ENCODE data around the gene ABCC6. TPM values are rescaled to one million over a fixed set of nuclear protein-coding genes. Genes with fewer than 3 reads are reported as not detected.

Gene ABCC6
- total and polyA plus RNA-seq, 4 donors: 50.6 to 162 (median 95.9) TPM

DNA sequence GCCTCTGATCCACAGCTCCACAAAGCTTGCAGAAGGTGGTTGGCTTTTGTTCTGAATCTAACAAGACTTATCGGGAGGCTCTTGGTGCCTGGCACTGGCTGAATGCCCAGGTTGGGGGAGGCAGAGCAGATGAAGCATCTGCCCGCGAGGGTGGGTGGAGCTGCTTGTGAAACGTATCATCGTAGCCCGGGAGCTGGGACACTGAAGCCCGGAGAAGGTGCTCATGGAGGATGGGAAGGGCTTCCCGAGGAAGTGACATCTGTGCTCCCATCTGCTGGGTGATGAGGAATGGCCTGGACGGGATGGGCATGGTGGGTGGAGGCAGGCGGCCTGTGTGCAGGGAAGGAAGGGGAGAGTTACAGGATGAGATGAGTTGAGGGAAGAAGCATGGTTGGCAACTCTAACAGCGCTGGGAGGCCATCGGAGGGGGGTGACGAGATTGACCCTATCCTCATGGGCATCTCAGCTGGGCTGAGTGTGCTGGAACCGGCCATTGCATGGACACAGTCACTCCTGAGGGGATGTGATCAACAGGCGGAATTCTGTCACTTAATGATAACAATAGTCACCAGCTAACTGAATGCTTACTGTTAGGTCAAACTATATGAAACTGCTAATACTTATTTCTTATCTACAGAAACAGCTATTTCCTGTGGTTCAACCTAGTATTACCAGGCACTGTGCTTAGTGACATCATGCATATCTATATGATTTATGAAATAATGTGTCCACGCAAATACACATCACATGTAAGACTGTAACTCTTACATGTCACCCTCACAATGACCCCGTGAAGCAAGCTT, 102.7 kb downstream of the ABCC6 start:
- 71% methylated on average over 17 of the region's 17 CpGs for WGBS
- TF ChIP-seq YY1 (IDR thresholded peaks at IDR 0.05): no peak
- no peak for TF ChIP-seq EGR1 (IDR thresholded peaks at IDR 0.05; ENCODE audit: low read depth in 2 of 2)
- no peak for TF ChIP-seq FOXA2 (IDR thresholded peaks at IDR 0.05)
- TF ChIP-seq HNF4G (IDR thresholded peaks at IDR 0.05): no peak
- no peak for TF ChIP-seq GABPA (IDR thresholded peaks at IDR 0.05 in 1 of 2, conservative IDR thresholded peaks at IDR 0.05 in 1 of 2)
- TF ChIP-seq RXRA (IDR thresholded peaks at IDR 0.05): no peak
- TF ChIP-seq SP1 (IDR thresholded peaks at IDR 0.05): no peak
- TF ChIP-seq, protein P1, sequence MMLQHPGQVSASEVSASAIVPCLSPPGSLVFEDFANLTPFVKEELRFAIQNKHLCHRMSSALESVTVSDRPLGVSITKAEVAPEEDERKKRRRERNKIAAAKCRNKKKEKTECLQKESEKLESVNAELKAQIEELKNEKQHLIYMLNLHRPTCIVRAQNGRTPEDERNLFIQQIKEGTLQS (IDR thresholded peaks at IDR 0.05): no peak
- TF ChIP-seq, protein P2, sequence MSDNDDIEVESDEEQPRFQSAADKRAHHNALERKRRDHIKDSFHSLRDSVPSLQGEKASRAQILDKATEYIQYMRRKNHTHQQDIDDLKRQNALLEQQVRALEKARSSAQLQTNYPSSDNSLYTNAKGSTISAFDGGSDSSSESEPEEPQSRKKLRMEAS (IDR thresholded peaks at IDR 0.05): no peak
- TF ChIP-seq HNF4A (conservative IDR thresholded peaks at IDR 0.05): no peak
- TF ChIP-seq JUND (IDR thresholded peaks at IDR 0.05): no peak
- TF ChIP-seq FOXA1 (IDR thresholded peaks at IDR 0.05): no peak
- TF ChIP-seq, protein P3, sequence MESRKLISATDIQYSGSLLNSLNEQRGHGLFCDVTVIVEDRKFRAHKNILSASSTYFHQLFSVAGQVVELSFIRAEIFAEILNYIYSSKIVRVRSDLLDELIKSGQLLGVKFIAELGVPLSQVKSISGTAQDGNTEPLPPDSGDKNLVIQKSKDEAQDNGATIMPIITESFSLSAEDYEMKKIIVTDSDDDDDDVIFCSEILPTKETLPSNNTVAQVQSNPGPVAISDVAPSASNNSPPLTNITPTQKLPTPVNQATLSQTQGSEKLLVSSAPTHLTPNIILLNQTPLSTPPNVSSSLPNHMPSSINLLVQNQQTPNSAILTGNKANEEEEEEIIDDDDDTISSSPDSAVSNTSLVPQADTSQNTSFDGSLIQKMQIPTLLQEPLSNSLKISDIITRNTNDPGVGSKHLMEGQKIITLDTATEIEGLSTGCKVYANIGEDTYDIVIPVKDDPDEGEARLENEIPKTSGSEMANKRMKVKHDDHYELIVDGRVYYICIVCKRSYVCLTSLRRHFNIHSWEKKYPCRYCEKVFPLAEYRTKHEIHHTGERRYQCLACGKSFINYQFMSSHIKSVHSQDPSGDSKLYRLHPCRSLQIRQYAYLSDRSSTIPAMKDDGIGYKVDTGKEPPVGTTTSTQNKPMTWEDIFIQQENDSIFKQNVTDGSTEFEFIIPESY (IDR thresholded peaks at IDR 0.05): no peak
- TF ChIP-seq TAF1 (conservative IDR thresholded peaks at IDR 0.05): no peak
- Histone ChIP-seq H3K9me3 (ENCODE audit: control insufficient read depth in 4 of 4, low read length in 3 of 4) (peaks cover 0 to 3% (median 1%) of the 10 kb centered on the region in 4 donors), H3K4me1 (ENCODE audit: control insufficient read depth in 4 of 4, insufficient read depth in 4 of 4, low read length in 3 of 4) (no peaks in the 10 kb centered on the region), H3K27me3 (ENCODE audit: control insufficient read depth in 4 of 4, insufficient read depth in 4 of 4, low read length in 3 of 4) (no peaks in the 10 kb centered on the region), H3K9ac (ENCODE audit: low read depth in 1 of 2, low read length in 2 of 2) (no peak overlapping the region), H3K36me3 (ENCODE audit: control insufficient read depth in 4 of 4, insufficient read depth in 3 of 4, low read depth in 1 of 4, low read length in 3 of 4) (no peaks in the 10 kb centered on the region), H3K4me3 (ENCODE audit: low read depth in 1 of 3, low read length in 3 of 3) (no peak overlapping the region), H3K27ac (ENCODE audit: low read depth in 1 of 2, low read length in 2 of 2) (no peak overlapping the region)
- peak; percentile 47 for DNase-seq (ENCODE audit: low spot score)

DNA sequence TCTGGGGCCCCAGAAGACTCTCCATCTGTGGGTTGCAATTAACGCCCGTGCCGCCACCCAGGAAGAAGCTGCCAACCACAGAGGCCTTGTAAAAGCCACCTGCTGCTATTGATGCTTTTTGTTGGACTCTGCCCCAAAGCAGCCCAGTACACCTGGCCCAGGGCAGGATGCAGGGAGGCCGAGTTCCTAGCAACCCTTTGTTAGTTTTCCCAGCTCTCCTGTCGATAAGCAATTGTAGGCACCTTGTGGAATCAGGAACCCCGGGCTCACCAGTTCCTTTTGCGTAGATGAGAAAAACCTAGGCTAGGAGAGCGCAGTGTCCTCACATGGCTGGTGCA, 103.3 kb downstream of the ABCC6 start:
- Histone ChIP-seq H3K27me3 (ENCODE audit: control insufficient read depth in 4 of 4, insufficient read depth in 4 of 4, low read length in 3 of 4) (no peaks in the 10 kb centered on the region), H3K4me1 (ENCODE audit: control insufficient read depth in 4 of 4, insufficient read depth in 4 of 4, low read length in 3 of 4) (no peaks in the 10 kb centered on the region), H3K9me3 (ENCODE audit: control insufficient read depth in 4 of 4, low read length in 3 of 4) (peaks cover 0 to 3% (median under 1%) of the 10 kb centered on the region in 4 donors), H3K36me3 (ENCODE audit: control insufficient read depth in 4 of 4, insufficient read depth in 3 of 4, low read depth in 1 of 4, low read length in 3 of 4) (no peaks in the 10 kb centered on the region), H3K9ac (ENCODE audit: low read depth in 1 of 2, low read length in 2 of 2) (no peak overlapping the region), H3K27ac (ENCODE audit: low read depth in 1 of 2, low read length in 2 of 2) (no peak overlapping the region), H3K4me3 (ENCODE audit: low read depth in 1 of 3, low read length in 3 of 3) (no peak overlapping the region)
- TF ChIP-seq SP1 (IDR thresholded peaks at IDR 0.05) (no peak), FOXA2 (IDR thresholded peaks at IDR 0.05) (no peak), FOXA1 (IDR thresholded peaks at IDR 0.05) (no peak), HNF4G (IDR thresholded peaks at IDR 0.05) (no peak), HNF4A (conservative IDR thresholded peaks at IDR 0.05) (no peak), RAD21 (IDR thresholded peaks at IDR 0.05) (no peak), TAF1 (conservative IDR thresholded peaks at IDR 0.05) (no peak)
- TF ChIP-seq, protein P4, sequence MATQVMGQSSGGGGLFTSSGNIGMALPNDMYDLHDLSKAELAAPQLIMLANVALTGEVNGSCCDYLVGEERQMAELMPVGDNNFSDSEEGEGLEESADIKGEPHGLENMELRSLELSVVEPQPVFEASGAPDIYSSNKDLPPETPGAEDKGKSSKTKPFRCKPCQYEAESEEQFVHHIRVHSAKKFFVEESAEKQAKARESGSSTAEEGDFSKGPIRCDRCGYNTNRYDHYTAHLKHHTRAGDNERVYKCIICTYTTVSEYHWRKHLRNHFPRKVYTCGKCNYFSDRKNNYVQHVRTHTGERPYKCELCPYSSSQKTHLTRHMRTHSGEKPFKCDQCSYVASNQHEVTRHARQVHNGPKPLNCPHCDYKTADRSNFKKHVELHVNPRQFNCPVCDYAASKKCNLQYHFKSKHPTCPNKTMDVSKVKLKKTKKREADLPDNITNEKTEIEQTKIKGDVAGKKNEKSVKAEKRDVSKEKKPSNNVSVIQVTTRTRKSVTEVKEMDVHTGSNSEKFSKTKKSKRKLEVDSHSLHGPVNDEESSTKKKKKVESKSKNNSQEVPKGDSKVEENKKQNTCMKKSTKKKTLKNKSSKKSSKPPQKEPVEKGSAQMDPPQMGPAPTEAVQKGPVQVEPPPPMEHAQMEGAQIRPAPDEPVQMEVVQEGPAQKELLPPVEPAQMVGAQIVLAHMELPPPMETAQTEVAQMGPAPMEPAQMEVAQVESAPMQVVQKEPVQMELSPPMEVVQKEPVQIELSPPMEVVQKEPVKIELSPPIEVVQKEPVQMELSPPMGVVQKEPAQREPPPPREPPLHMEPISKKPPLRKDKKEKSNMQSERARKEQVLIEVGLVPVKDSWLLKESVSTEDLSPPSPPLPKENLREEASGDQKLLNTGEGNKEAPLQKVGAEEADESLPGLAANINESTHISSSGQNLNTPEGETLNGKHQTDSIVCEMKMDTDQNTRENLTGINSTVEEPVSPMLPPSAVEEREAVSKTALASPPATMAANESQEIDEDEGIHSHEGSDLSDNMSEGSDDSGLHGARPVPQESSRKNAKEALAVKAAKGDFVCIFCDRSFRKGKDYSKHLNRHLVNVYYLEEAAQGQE (IDR thresholded peaks at IDR 0.05): no peak
- TF ChIP-seq, protein P5, sequence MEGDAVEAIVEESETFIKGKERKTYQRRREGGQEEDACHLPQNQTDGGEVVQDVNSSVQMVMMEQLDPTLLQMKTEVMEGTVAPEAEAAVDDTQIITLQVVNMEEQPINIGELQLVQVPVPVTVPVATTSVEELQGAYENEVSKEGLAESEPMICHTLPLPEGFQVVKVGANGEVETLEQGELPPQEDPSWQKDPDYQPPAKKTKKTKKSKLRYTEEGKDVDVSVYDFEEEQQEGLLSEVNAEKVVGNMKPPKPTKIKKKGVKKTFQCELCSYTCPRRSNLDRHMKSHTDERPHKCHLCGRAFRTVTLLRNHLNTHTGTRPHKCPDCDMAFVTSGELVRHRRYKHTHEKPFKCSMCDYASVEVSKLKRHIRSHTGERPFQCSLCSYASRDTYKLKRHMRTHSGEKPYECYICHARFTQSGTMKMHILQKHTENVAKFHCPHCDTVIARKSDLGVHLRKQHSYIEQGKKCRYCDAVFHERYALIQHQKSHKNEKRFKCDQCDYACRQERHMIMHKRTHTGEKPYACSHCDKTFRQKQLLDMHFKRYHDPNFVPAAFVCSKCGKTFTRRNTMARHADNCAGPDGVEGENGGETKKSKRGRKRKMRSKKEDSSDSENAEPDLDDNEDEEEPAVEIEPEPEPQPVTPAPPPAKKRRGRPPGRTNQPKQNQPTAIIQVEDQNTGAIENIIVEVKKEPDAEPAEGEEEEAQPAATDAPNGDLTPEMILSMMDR (IDR thresholded peaks at IDR 0.05; ENCODE audit: low read depth, low read length, missing input control): no peak
- DNase-seq (ENCODE audit: low spot score): no peak
- whole genome bisulfite sequencing: 70% methylated on average over 8 of the region's 8 CpGs
